ENCODE data around the gene DDX55. TPM values are rescaled to one million over a fixed set of nuclear protein-coding genes. Genes with fewer than 3 reads are reported as not detected.

Gene DDX55
- total and polyA plus RNA-seq, 2 of the 13 experiments (the other 11 are each of a cell fraction or from before 2014, with no cell fraction given): 22.2 to 37.0 TPM

GRCh38 chr12:123607756-123608155 lies 5.9 kb downstream of the DDX55 start:
- Histone ChIP-seq H3K4me1 (ENCODE audit: insufficient read depth, low read length) (peaks cover 21% of the 10 kb centered on the region), H3K9me3 (ENCODE audit: low read length) (no peaks in the 10 kb centered on the region), H3K27ac (ENCODE audit: extremely low read length, insufficient read depth, low read length) (no peak overlapping the region), H3K36me3 (replicated peaks in 1 of 2; ENCODE audit: control insufficient read depth in 1 of 2, insufficient read depth in 2 of 2, low read length in 2 of 2) (peaks cover 28 to 78% of the 10 kb centered on the region in 2 experiments), H3K27me3 (ENCODE audit: control insufficient read depth in 1 of 2, insufficient read depth in 2 of 2, low read length in 2 of 2) (no peaks in the 10 kb centered on the region), H3K9ac (ENCODE audit: insufficient read depth, low read depth, low read length) (no peak overlapping the region), H2AFZ (ENCODE audit: low read length) (no peak overlapping the region), H4K20me1 (ENCODE audit: insufficient read depth, low read length) (no peaks in the 10 kb centered on the region), H3K4me2 (ENCODE audit: low read depth, low read length) (no peak overlapping the region), H3K4me3 (replicated peaks in 1 of 3; ENCODE audit: insufficient read depth in 1 of 3, low read depth in 2 of 3, low read length in 3 of 3) (no peak overlapping the region), H3K79me2 (ENCODE audit: insufficient read depth, low read length) (peaks cover 29% of the 10 kb centered on the region)
- BruUV-seq (replicated peaks): no TSS peak
- WGBS (ENCODE audit: low lambda C conversion rate): 92% methylated on average over 4 of the region's 4 CpGs
- intact Hi-C loops (cut with micrococcal nuclease; ENCODE audit: unreplicated experiment) (no loop called here), in situ Hi-C loops (cut with HindIII; ENCODE audit: extremely low pct_ligation_motif_present, low pct_unique_long_range_greater_than_20kb) (no loop called here)
- TF ChIP-seq DPF2 (CRISPR knock-in tag; IDR thresholded peaks at IDR 0.05; ENCODE audit: borderline replicate concordance, low read depth): no peak
- TF ChIP-seq ZNF33A (CRISPR knock-in tag; IDR thresholded peaks at IDR 0.05; ENCODE audit: borderline replicate concordance): no peak
- TF ChIP-seq NR2F2 (IDR thresholded peaks at IDR 0.05; ENCODE audit: borderline replicate concordance, low read depth): no peak
- no peak for TF ChIP-seq ZSCAN29 (CRISPR knock-in tag; conservative IDR thresholded peaks at IDR 0.05)
- no peak for TF ChIP-seq CHD4 (IDR thresholded peaks at IDR 0.05; ENCODE audit: borderline replicate concordance, low read length)
- no peak for TF ChIP-seq TFAP4 (IDR thresholded peaks at IDR 0.05; ENCODE audit: borderline replicate concordance, low read depth)
- TF ChIP-seq ZNF766 (CRISPR knock-in tag; IDR thresholded peaks at IDR 0.05; ENCODE audit: borderline replicate concordance): no peak
- DNase-seq (ENCODE audit: low spot score): no peak
- ChIA-PET CTCF (ENCODE audit: low intra/inter-chr PET ratio, low total read pairs) (no interaction called here), POLR2A (no interaction called here)
- ATAC-seq: no peak
- FAIRE-seq: no peak

GRCh38 chr12:123608182-123608581 lies 6.3 kb downstream of the DDX55 start:
- no peak overlapping the region for H2AFZ ChIP-seq (ENCODE audit: low read length)
- no TSS peak for BruUV-seq (replicated peaks)
- FAIRE-seq: no peak
- H3K9me3 ChIP-seq (ENCODE audit: low read length): no peaks in the 10 kb centered on the region
- intact Hi-C loops (cut with micrococcal nuclease; ENCODE audit: unreplicated experiment): no loop called here
- H4K20me1 ChIP-seq (ENCODE audit: insufficient read depth, low read length): no peaks in the 10 kb centered on the region
- ChIA-PET POLR2A (no interaction called here), CTCF (ENCODE audit: low intra/inter-chr PET ratio, low total read pairs) (no interaction called here)
- peaks cover 25% of the 10 kb centered on the region for H3K79me2 ChIP-seq (ENCODE audit: insufficient read depth, low read length)
- no peak for DNase-seq (ENCODE audit: low spot score)
- H3K9ac ChIP-seq (ENCODE audit: insufficient read depth, low read depth, low read length): no peak overlapping the region
- no peak for ATAC-seq
- peaks cover 18% of the 10 kb centered on the region for H3K4me1 ChIP-seq (ENCODE audit: insufficient read depth, low read length)
- H3K27ac ChIP-seq (ENCODE audit: extremely low read length, insufficient read depth, low read length): no peak overlapping the region
- H3K4me2 ChIP-seq (ENCODE audit: low read depth, low read length): no peak overlapping the region
- WGBS (ENCODE audit: low lambda C conversion rate): 97% methylated on average over 8 of the region's 8 CpGs
- no peak overlapping the region for H3K4me3 ChIP-seq (replicated peaks in 1 of 3; ENCODE audit: insufficient read depth in 1 of 3, low read depth in 2 of 3, low read length in 3 of 3)
- in situ Hi-C loops (cut with HindIII; ENCODE audit: extremely low pct_ligation_motif_present, low pct_unique_long_range_greater_than_20kb): no loop called here
- H3K36me3 ChIP-seq (replicated peaks in 1 of 2; ENCODE audit: control insufficient read depth in 1 of 2, insufficient read depth in 2 of 2, low read length in 2 of 2): peaks cover 30 to 82% of the 10 kb centered on the region in 2 experiments
- no peaks in the 10 kb centered on the region for H3K27me3 ChIP-seq (ENCODE audit: control insufficient read depth in 1 of 2, insufficient read depth in 2 of 2, low read length in 2 of 2)
- no peak for TF ChIP-seq NFKBIZ (CRISPR knock-in tag; IDR thresholded peaks at IDR 0.05)
- no peak for TF ChIP-seq ZNF788 (CRISPR knock-in tag; IDR thresholded peaks at IDR 0.05; ENCODE audit: borderline replicate concordance)
- no peak for TF ChIP-seq NCOA2 (CRISPR knock-in tag; IDR thresholded peaks at IDR 0.05)
- TF ChIP-seq ZNF343 (CRISPR knock-in tag; IDR thresholded peaks at IDR 0.05): no peak
- no peak for TF ChIP-seq ZNF512 (CRISPR knock-in tag; IDR thresholded peaks at IDR 0.05)
- TF ChIP-seq TOE1 (CRISPR knock-in tag; IDR thresholded peaks at IDR 0.05): no peak
- TF ChIP-seq HNRNPK (IDR thresholded peaks at IDR 0.05; ENCODE audit: low read depth, low read length, poor library complexity, severe bottlenecking): no peak
- no peak for TF ChIP-seq RORA (CRISPR knock-in tag; IDR thresholded peaks at IDR 0.05)

Data from HepG2 (cell line).